Dendritic cell treated with granulocyte-macrophage colony-stimulating factor and Interleukin-4, amounts not matched to agents 40 ng/mL and 50 ng/mL, for 4 days (primary cell): Measurements from ENCODE around the gene MINDY3.
"Not testable (repeated sequence)": the region's sequence is repeated elsewhere in the genome, so short reads cannot be mapped to it uniquely, and the experiment has no call there.

Source experiments
- H3K27ac Mint-ChIP-seq: one replicate; pipeline ENCODE4 v1.8.0; 2022; ENCODE audit warnings: mild to moderate bottlenecking, mixed read lengths
- H3K27me3 Mint-ChIP-seq: one replicate; pipeline ENCODE4 v1.8.0; 2022; ENCODE audit warnings: mild to moderate bottlenecking, mixed read lengths
- H3K36me3 Mint-ChIP-seq: one replicate; pipeline ENCODE4 v1.8.0; 2022; ENCODE audit warnings: low read depth, mixed read lengths
- H3K4me1 Mint-ChIP-seq: one replicate; pipeline ENCODE4 v1.8.0; 2022; ENCODE audit warnings: low read depth, mixed read lengths
- H3K4me3 Mint-ChIP-seq: one replicate; pipeline ENCODE4 v1.8.0; 2022; ENCODE audit warnings: mild to moderate bottlenecking, moderate library complexity, mixed read lengths
- H3K9me3 Mint-ChIP-seq: one replicate; pipeline ENCODE4 v1.8.0; 2022; ENCODE audit warnings: mixed read lengths
- intact Hi-C: fragments of 100-400 bp; cut with micrococcal nuclease; formaldehyde crosslinking; loops from one replicate; pipeline ENCODE4 v1.15.0; 2022

The MINDY3 gene

DNA sequence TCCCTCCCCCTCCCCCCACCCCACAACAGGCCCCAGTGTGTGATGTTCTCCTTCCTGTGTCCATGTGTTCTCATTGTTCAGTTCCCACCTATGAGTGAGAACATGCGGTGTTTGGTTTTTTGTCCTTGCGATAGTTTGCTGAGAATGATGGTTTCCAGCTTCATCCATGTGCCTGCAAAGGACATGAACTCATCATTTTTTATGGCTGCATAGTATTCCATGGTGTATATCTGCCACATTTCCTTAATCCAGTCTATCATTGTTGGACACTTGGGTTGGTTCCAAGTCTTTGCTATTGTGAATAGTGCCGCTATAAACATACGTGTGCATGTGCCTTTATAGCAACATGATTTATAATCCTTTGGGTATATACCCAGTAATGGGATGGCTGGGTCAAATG lies 99.1 kb downstream of the MINDY3 start:
- peaks cover 25% of the 10 kb centered on the region for H3K9me3 Mint-ChIP-seq
- H3K36me3 Mint-ChIP-seq, H3K27me3 Mint-ChIP-seq, H3K27ac Mint-ChIP-seq, H3K4me1 Mint-ChIP-seq, H3K4me3 Mint-ChIP-seq, intact Hi-C loops: not testable (repeated sequence)

DNA sequence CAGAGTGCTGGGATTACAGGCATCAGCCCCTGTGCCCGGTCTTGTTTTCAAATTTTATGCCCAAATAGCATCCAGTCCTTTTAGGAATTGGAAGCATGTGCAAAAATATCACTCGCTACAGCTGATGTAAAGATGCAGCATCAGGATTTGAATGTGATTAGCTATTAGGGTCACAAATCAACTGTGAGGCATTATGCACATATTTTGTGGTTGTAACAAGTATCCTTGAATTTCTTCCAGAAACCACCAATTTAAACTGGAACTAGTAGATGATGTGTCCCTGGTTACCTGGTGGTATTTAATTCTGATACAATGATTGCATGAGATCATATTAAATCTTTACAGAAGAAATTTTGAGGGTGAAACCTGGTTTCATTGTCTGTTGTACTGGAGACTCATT lies 99.6 kb downstream of the MINDY3 start:
- no peak overlapping the region for H3K27ac Mint-ChIP-seq
- intact Hi-C loops, result no loop called here
- peaks cover 25% of the 10 kb centered on the region for H3K9me3 Mint-ChIP-seq
- peaks cover 2% of the 10 kb centered on the region for H3K27me3 Mint-ChIP-seq
- H3K4me3 Mint-ChIP-seq, result no peak overlapping the region
- H3K36me3 Mint-ChIP-seq, result no peaks in the 10 kb centered on the region
- H3K4me1 Mint-ChIP-seq, result no peaks in the 10 kb centered on the region

DNA sequence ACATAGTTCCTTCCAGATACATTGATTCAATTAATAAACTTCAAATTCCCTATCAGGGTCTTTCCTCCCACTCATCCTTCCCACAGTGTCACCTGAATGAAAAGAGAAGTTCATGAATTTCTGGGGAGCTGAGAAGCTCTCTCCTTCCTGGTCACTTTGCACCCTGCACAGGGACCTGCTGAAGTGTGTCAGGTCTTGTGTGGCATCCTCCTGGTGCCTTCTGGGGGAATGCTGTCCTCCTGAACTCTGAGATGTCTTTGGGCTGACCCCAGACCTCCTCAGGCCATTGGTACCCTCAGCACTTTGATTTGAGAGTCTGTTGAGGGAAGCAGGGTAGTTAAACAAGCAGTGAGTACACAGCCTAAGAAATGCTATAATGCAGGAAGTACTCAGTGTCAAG lies 101.0 kb downstream of the MINDY3 start:
- intact Hi-C loops, result no loop called here
- H3K27ac Mint-ChIP-seq, result no peak overlapping the region
- H3K4me1 Mint-ChIP-seq, result no peaks in the 10 kb centered on the region
- H3K9me3 Mint-ChIP-seq, result peaks cover 15% of the 10 kb centered on the region
- H3K36me3 Mint-ChIP-seq, result no peaks in the 10 kb centered on the region
- H3K27me3 Mint-ChIP-seq, result peaks cover 2% of the 10 kb centered on the region
- H3K4me3 Mint-ChIP-seq, result no peak overlapping the region

DNA sequence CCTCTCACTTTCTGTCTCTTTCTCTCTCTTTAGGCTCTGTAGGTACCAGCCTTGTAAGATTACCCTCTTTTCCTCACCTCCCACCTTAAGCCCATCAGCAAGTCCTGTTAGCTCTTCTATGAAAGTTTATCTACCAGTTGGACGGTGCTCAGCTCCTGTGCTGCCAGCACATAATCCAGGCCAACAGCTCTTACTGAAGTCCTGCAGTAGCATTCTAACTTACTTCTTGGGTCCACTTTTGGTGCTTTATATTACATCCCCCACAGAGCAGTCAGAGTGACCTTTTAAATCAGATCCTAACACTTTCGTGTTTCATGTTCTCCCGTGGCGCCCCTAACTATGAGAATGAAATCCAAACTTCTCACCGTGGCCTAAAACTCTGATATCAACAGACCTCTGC lies 101.7 kb downstream of the MINDY3 start:
- Mint-ChIP-seq H3K27me3 (peaks cover 2% of the 10 kb centered on the region), H3K4me1 (no peaks in the 10 kb centered on the region), H3K36me3 (no peaks in the 10 kb centered on the region), H3K27ac (no peak overlapping the region), H3K4me3 (no peak overlapping the region), H3K9me3 (peaks cover 13% of the 10 kb centered on the region)
- intact Hi-C loops, result no loop called here

DNA sequence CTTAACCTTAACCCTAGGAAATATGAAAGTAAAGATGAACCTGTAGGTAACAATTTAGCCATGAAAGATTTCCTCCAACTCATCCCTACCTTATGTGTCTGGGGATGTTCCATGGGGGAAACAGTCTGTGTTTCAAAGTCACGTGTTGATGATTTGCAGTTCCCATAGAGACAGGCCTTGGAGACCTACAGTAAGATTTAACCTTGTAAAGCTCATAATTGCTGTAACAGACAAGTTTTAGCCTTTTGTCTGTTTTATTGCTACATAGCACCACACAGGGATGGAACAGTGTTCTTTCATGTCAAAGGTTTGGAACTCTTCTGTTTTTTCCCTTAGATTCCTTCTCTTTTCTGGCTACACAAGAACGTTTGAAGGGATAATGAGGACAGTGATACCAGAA lies 105.4 kb downstream of the MINDY3 start:
- no peaks in the 10 kb centered on the region for H3K4me1 Mint-ChIP-seq
- H3K36me3 Mint-ChIP-seq, result no peaks in the 10 kb centered on the region
- intact Hi-C loops, result no loop called here

DNA sequence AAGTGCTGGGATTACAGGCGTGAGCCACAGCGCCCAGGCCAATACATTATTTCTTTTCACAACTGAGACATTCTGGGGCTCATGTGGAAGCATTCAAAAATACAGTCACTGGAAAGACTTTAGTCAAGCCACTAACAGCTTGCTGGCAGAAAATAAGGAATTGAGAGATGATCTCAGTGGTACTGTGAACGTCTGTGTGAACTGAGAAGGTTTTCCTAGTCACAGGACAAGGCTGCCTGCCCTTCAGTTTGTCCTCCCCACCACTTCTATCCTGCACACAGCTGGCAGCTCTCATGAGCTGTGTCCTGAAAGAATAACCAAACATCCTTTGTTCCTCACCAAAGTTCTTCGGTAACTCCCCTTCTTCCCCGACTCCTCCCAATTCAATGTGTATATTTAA lies 109.3 kb downstream of the MINDY3 start:
- Mint-ChIP-seq H3K9me3 (no peaks in the 10 kb centered on the region), H3K27ac (no peak overlapping the region), H3K27me3 (peaks cover 4% of the 10 kb centered on the region), H3K4me1 (no peaks in the 10 kb centered on the region), H3K36me3 (no peaks in the 10 kb centered on the region), H3K4me3 (no peak overlapping the region)
- intact Hi-C loops, result no loop called here

More for the DNA sequence above, 105.4 kb downstream of the MINDY3 start:
- H3K9me3 Mint-ChIP-seq, result no peaks in the 10 kb centered on the region
- H3K4me3 Mint-ChIP-seq, result no peak overlapping the region
- no peak overlapping the region for H3K27ac Mint-ChIP-seq
- peaks cover 4% of the 10 kb centered on the region for H3K27me3 Mint-ChIP-seq

DNA sequence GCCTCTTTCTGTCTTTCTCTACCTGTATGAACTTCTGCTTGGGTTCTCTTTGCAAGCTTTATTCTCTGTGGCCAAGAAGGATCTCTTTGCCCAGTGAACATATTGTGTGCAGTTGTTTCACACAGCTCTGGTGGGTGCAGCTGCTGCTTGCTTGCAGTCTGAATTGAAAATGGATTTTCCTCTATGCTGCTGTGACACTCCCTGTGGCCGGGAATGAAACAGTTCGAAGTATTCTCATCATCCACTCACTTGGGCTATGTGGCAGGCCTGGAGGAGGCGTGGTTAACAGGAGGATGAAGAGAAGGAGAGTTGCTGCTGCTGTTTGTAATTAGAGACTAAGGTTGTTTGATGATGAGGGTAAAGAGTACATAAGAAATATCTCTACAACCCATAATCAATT lies 112.2 kb downstream of the MINDY3 start:
- intact Hi-C loops, result no loop called here
- no peaks in the 10 kb centered on the region for H3K36me3 Mint-ChIP-seq
- no peaks in the 10 kb centered on the region for H3K4me1 Mint-ChIP-seq
- H3K27ac Mint-ChIP-seq, result no peak overlapping the region
- H3K27me3 Mint-ChIP-seq, result peaks cover 4% of the 10 kb centered on the region
- H3K9me3 Mint-ChIP-seq, result no peaks in the 10 kb centered on the region
- no peak overlapping the region for H3K4me3 Mint-ChIP-seq

DNA sequence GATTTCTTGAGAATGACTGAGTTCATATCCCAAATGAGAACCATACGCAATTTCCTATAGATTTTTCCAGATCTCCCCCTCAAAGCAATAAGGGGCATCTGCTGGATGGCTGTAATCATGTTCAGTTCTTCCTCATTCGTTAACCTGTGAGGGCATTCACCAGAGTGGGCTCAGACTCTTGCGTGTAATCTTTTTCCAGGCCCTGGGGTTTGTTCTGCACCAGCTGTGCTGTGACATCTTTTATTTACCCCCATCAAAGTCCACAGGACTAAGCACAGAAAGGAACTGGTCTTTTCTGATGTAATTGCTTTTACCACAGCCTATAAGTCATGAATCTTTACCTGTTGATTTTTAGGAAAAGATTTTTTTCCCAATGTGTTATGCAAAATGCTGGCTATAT lies 112.7 kb downstream of the MINDY3 start:
- Mint-ChIP-seq H3K27me3 (peaks cover 4% of the 10 kb centered on the region), H3K4me1 (no peaks in the 10 kb centered on the region), H3K27ac (no peak overlapping the region), H3K9me3 (no peaks in the 10 kb centered on the region), H3K4me3 (no peak overlapping the region), H3K36me3 (no peaks in the 10 kb centered on the region)
- intact Hi-C loops, result no loop called here

DNA sequence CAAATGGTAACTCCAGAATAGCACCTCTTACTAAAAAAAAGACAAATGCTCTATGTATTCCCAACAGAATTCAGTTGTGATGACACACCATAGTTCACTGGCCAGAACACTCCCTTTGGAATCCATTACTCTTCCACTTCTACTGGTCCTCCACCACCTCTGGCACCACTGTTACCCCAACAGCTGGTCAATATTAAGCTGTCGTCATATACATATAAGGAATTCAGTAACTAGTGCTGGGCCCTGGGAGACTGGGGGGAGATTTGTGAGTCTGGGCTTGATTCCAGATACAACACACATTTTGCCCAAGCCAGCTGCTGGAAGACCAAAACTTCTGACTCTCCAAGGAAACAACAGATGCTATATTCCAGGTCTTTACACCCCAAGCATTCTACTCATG lies 114.6 kb downstream of the MINDY3 start:
- intact Hi-C loops, result no loop called here
- Mint-ChIP-seq H3K27me3 (peaks cover 4% of the 10 kb centered on the region), H3K36me3 (no peaks in the 10 kb centered on the region), H3K27ac (no peak overlapping the region), H3K4me1 (no peaks in the 10 kb centered on the region), H3K9me3 (no peaks in the 10 kb centered on the region), H3K4me3 (no peak overlapping the region)

DNA sequence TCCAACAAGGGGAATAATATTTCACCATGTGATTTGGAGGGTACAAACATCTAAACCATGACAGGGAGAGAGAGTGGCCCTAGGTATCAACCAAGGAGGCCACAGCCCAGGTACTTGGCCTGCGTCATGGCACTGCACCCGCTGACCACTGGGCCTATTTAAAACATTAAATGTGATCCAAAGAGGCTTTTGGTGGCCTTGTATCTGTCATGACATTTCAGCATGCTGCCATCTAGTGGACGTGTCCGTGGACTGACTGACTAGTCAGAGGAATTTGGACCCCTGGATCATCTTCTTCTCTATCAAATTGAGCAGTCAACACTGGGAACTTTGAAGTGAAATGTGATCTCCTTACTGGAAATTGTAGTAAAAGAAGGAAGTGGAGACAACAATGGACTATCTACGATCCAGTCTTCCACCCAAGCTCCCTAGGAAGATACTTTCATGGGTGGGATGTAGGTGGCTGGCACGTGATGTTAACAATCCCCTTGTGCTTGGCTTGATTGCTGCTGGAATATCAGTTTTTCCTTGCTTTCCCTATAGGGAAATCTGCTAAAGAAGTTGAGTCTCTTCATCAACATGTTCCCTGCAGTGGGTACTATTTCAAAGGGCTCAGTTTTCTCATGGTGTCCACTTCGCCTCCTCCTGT lies 116.0 kb downstream of the MINDY3 start:
- intact Hi-C loops, result no loop called here
- no peak overlapping the region for H3K4me3 Mint-ChIP-seq

DNA sequence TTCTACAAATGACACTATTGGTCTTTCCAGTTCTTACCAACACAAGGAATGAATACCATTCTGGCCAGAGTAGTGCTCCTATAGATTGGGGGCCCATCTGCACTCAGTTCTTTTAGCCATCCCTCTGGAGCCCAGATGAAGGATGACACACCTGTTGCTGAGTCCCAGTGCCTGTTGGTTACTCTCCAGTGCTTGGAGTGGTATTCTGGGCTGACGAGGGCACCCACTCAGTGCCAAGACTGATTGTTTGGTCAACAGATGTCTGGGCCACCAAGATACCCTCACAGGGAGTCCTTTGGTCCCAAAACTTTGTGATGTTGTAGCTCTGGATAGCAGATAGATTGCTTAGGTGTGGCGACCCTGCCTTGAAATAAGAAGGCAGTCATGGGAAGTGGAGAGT lies 116.9 kb downstream of the MINDY3 start:
- H3K4me1 Mint-ChIP-seq, result no peaks in the 10 kb centered on the region
- H3K27ac Mint-ChIP-seq, result no peak overlapping the region
- peaks cover 1% of the 10 kb centered on the region for H3K27me3 Mint-ChIP-seq
- no peaks in the 10 kb centered on the region for H3K9me3 Mint-ChIP-seq
- intact Hi-C loops, result no loop called here
- no peaks in the 10 kb centered on the region for H3K36me3 Mint-ChIP-seq
- H3K4me3 Mint-ChIP-seq, result no peak overlapping the region

More for the DNA sequence above, 116.0 kb downstream of the MINDY3 start:
- no peaks in the 10 kb centered on the region for H3K4me1 Mint-ChIP-seq
- no peaks in the 10 kb centered on the region for H3K36me3 Mint-ChIP-seq
- H3K27ac Mint-ChIP-seq, result no peak overlapping the region
- no peaks in the 10 kb centered on the region for H3K9me3 Mint-ChIP-seq
- peaks cover 2% of the 10 kb centered on the region for H3K27me3 Mint-ChIP-seq

DNA sequence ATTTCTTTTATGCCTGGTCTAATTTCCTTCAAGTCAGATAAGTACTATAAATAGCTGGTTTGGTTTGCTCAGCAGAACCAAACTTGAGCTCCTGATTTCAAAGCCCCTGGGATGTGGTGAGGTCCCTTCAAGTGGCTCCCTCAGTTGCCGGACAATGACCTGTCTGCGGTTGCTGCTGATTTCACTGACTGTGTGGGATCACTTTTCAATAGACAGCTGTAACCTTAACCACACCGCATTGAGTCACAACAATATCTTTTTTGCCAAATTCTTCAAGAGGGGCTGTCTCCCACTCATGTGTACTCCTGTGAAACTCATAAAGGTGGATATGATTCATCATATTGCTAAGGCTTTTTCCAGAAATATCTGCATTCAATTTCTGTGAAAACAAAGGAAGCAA lies 117.5 kb downstream of the MINDY3 start:
- Mint-ChIP-seq H3K4me1 (no peaks in the 10 kb centered on the region), H3K9me3 (no peaks in the 10 kb centered on the region), H3K4me3 (no peak overlapping the region), H3K36me3 (no peaks in the 10 kb centered on the region), H3K27ac (no peak overlapping the region), H3K27me3 (peaks cover 1% of the 10 kb centered on the region)
- intact Hi-C loops, result no loop called here

DNA sequence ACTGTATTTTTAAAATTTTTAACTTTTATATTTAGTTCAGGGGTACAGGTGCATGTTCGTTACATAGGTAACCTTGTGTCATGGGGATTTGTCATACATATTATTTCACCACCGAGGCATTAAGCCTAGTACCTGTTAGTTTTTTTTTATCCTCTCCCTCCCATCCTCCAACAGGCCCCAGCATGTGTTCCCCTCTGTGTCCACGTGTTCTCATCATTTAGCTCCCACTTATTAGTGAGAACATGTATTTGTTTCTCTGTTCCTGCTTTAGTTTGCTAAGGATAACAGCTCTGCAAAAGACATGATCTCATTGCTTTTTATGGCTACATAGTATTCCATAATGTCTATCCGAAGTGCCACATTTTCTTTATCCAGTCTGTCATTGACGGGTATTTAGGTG lies 118.2 kb downstream of the MINDY3 start:
- intact Hi-C loops, result no loop called here
- Mint-ChIP-seq H3K4me3 (no peak overlapping the region), H3K4me1 (no peaks in the 10 kb centered on the region), H3K27ac (no peak overlapping the region), H3K9me3 (no peaks in the 10 kb centered on the region), H3K27me3 (peaks cover 1% of the 10 kb centered on the region), H3K36me3 (no peaks in the 10 kb centered on the region)

DNA sequence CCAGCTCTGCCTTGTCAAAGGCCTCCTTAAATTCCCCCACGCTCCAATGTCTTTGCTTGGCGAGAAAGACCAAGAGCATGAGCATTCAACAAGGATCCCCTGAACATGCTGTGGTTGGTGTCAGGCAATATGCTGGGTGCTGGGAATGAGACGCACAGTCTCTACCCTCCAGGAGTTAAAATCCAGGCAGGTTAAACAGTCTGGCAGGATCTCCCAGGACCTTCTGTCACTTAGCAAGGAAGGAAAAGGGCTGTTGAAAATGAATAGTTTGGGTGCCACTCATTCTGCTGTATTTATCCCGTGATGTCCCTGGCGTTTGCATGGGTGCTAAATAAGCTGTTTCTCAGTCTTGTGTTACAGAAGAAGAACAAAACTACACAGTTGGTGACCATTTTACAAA lies 118.7 kb downstream of the MINDY3 start:
- H3K27me3 Mint-ChIP-seq, result no peaks in the 10 kb centered on the region
- H3K9me3 Mint-ChIP-seq, result no peaks in the 10 kb centered on the region
- no peak overlapping the region for H3K4me3 Mint-ChIP-seq
- H3K27ac Mint-ChIP-seq, result no peak overlapping the region
- no peaks in the 10 kb centered on the region for H3K36me3 Mint-ChIP-seq
- no peaks in the 10 kb centered on the region for H3K4me1 Mint-ChIP-seq
- intact Hi-C loops, result no loop called here

DNA sequence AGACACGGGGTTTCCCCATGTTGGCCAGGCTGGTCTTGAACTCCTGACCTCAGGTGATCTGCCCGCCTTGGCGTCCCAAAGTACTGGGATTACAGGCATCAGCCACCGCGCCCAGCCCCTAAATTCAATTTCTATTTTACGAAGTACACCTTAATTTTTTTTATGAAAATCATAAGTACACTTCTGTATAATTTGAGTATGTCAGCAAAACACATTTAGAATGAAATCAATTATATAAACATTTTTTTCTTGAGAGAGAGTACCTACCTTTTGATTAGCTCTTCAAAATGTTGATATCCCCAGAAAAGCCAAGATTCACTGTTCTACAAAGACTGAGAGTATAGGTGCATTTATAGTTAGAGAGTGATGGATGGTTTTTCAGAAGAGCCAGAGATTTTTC lies 120.0 kb downstream of the MINDY3 start:
- Mint-ChIP-seq H3K27ac (no peak overlapping the region), H3K27me3 (no peaks in the 10 kb centered on the region), H3K4me1 (no peaks in the 10 kb centered on the region), H3K36me3 (no peaks in the 10 kb centered on the region), H3K9me3 (no peaks in the 10 kb centered on the region), H3K4me3 (no peak overlapping the region)
- intact Hi-C loops, result no loop called here
